Endothelial cell of hepatic sinusoid (primary cell): Measurements from ENCODE around the gene GAST.

ENCODE experiments used
- in situ Hi-C: cut with HindIII; loops from 2 replicates; pipeline ENCODE4 v1.10.0; 2017; ENCODE audit warnings: low sequenced_read_pairs

GAST gene

DNA sequence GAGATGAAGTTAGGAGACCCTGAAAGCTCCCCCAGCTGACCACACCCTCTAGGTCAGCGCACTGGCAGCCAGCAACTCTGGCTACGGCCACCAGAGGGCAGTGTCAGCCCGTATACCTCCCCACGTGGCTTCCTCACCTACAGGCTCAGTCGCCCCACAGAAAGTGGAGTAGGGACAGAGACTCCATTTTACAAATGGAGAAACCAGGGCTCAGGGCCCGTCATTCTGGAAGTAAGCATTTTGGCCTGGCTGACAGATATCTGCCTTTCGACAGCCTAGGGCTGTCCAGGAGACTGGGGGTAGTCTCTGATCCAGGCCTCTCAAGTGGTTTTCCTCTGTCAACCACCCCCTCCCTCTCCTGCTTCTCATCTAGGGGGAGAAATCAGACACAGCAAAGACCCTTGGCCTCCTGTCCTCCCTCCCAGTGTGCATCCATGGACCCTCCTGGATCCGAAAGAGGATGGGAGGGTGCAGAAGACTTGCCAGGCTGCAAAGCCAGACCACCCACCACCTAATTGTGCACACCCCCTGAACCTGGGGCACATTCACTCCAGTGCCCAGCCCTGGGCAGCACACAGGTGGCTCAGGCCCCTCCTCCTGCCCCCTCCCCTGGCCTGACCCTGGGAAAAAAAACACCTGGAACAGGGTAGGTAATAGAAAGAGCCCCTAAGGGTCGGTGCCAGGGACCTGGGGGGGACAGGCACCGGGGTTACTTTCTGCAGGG lies 26.1 kb downstream of the GAST start:
- in situ Hi-C loops: no loop called here

DNA sequence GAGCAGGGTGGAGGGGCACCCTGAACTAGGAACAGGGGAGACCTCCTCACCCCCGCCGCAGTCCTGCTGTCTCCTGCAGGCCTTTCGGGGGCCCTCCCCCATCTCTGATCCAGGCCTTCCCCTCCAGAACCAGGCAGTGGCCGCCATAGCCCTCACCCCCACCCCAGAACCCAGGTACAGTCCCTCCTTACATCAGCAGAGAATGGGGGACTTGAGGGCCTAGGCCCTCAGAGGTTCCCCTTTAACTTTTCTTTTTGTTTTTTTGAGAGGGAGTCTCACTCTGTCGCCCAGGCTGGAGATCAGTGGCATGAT lies 26.6 kb downstream of the GAST start:
- in situ Hi-C loops: no loop called here

DNA sequence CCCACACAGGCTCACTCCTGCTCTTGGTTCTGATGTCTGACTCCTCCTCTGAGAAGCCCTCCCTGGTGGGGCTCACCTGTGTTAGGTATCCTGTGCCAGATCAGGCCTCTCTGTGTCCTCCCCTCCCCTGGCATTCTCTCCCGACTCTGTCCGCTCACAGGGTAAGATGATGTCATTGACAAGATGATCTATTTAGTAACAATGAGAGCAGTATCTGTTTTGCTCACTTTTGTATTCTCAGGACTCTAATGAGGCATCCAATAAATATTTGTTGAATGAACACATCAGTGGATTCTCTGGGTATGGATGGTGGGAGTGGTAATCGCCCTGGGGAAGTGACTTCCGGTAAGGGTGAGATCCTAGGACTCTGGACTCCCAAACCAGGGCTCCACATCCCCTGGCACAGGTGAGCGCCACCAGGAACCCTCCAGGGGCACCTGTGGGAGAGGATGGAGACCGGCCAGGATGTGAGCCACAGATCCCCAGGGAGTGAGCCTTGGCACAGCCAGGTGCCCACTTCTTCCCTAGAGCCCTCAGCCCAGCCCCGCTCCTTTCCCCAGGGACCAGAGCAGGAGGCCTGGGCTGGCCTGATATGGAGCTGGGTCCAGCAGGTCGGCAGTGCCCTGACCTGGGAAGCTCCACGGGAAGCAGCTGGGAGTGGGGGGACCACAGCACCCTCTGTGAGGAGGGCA lies 27.7 kb downstream of the GAST start:
- in situ Hi-C loops: loop anchor here (5.0 kb wide), 1 partner anchor 33 kb away; no protein-coding TSS in a partner anchor

DNA sequence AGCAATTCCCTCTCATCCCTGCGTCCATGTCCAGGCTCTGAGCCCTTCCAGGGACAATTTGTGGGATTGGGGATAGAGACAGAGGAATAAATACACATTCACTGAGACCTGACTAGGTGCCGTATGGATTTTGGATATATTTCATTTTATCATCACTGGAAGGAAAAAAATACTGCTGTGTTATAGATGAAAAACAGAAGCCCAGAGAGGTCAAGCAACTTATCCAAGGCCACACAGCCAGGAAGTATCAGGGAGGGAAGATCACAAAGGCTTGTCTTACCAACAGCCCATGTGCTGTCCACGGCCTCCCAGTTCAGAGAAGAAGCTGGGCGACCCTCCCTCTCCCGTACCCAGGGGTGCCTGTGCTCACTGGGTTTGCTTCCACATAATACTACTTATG lies 28.4 kb downstream of the GAST start:
- in situ Hi-C loops: loop anchor here (5.0 kb wide), 1 partner anchor 33 kb away; no protein-coding TSS in a partner anchor

DNA sequence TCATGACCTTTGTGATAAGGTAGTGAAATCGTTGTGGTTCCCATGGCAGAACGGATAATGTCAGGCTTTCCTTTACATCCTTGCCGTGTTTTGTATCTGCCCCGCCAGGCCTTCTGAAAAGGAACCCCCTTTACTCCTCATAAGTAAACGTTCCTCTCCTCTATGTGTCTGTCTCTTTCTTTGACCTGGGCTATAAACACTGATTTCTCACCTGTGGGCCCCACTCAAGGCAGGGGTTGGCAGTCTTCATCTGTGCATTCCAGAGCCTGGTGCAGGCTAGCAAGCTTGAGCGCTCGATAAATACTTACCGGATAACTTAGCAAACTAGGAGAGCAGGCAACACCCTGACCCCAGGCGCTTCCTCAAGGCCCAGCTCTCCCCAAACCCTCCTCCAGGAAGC lies 29.6 kb downstream of the GAST start:
- in situ Hi-C loops: loop anchor here (5.0 kb wide), 1 partner anchor 34 kb away; no protein-coding TSS in a partner anchor

DNA sequence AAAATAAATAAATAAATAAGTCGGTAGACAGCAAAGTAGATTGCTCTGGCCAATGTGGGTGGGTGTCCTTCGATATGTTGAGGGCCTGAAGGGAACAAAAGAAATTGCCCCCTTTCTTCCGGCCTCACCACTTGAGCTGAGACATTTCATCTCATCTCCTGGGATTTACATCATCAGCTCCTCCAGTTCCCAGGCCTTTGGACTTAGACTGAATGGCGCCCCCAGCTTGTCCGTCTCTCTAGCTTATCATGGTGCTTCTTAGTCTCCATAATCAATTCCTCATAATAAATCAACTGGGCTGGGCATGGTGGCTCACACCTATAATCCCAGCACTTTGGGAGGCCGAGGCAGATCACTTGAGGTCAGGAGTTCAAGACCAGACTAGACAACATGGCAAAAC lies 36.1 kb downstream of the GAST start:
- in situ Hi-C loops: no loop called here

DNA sequence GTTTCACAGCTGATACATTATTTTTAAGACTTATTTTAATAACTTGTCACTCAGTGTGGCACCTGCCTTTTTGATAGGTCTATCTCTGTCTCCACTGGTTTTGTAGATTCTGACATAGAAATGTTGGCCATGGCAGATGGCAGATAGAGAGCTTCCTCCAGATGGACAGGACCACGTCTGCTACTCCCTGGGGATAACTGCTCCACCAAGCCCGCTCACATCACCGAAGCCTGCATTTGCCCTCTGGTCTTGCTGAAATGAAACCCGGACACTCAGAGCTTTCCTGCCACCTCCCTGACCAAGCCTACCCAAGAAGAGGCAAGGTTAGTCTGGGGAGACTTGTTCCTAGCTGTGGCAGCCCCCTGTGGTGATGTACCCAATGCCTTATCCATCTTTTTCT lies 38.7 kb downstream of the GAST start:
- in situ Hi-C loops: no loop called here

DNA sequence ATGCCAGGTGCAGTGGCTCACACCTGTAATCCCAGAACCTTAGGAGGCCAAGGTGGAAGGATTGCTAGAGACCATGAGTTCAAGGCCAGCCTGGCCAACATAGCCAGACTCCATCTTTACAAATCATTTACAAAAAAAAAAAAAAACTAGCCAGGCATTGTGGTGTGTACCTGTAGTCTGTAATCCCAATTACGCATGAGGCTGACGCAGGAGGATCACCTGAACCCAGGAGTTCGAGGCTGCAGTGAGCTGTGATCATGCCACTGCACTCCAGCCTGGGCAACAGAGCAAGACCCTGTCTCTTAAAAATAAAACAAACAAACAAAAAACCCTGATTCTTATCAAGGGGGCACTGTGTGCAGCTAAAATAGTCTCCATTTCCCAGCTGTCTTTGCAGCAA lies 39.2 kb downstream of the GAST start:
- in situ Hi-C loops: no loop called here

DNA sequence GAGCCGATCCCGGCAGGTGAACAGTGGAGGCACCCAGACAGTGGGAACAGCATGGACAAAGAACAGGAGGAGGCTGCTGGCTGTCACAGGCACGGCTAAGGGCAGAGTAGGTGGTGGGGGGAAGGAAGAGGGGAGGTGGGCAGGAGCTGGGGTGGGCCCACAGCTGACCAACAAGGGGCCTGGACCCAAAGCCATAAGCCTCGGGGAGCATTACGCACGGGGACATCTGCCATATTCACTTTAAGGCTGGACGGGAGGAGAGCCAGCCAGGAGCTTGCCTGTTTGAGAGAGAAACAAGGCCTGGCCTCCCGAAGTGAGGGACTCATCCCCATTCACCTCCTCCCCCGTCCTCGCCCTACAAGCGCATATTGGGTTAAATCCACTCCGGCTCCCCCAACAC lies 41.9 kb downstream of the GAST start:
- in situ Hi-C loops: no loop called here

DNA sequence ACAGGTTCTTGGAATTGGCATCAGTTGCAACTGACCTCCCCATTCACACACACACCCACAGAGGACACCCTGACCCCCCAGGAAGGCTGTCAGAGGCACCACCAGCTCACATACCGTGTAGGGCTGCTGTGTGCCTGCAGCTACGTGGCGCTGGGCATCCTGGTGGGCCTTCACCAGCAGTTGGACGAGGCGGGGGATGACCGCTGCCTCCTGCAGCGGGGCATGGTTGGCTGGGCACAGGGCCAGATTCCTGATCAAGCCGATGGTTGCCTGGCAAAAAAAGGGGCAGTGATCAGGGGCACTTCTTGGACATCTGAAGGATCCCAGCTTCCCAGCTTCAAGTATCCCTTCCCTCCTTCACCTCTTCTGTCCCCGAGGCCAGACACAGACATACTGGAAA lies 46.5 kb downstream of the GAST start:
- in situ Hi-C loops: loop anchor here (5.0 kb wide), 1 partner anchor 49 kb away; no protein-coding TSS in a partner anchor

DNA sequence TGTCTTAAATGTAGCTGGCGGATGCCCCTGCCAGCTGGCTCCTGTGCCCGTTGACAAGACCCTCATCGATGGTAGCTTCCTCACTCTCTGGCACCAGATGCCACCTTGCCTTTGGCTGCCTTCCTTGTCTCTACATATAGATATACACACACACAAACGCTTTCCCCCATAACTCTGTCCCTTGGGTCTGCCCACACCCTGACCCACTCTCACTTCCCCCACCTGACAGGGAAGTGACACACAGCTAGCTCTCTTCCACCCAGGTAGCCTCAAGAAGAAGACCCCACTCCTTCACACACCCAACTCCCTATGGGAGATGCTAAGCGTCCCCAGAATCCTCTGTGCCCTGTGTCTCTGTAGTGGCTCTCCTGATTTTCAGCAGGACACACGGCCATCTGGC lies 48.7 kb downstream of the GAST start:
- in situ Hi-C loops: no loop called here

DNA sequence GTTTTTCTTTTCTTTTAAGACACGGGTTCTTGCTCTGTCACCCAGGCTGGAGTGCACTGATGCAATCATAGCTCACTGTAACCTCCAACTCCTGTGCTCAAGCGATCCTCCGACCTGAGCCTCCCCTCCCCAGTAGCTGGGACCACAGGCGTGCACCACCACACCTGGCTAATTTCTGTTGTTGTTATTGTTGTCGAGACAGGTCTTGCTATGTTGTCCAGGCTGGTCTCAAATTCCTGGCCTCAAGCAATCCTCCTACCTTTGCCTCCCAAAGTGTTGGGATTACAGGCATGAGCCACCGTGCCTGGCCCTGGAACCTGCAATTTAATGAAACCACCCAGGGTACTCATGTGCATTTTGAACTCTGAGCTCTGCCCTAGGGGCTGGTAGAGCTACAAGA lies 50.3 kb downstream of the GAST start:
- in situ Hi-C loops: no loop called here

DNA sequence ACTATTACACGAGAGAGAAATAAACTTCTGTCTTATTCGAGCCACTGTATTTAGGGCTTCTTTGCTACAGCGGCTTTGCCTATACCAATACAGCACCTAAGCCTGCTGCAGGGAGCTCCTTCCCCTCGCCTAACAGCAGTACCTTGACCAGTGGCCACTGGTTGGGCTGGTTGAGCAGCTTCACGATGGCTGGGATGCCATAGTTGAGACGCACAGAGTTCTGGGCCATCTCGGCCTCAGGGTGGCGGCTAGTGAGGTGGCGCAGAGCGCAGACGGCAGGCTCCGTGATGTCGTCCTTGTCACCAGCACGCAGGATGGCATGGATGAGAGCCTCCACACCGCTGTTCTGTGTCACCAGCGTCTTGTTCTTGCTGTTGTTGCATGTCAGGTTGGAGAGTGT lies 50.7 kb downstream of the GAST start:
- in situ Hi-C loops: no loop called here

DNA sequence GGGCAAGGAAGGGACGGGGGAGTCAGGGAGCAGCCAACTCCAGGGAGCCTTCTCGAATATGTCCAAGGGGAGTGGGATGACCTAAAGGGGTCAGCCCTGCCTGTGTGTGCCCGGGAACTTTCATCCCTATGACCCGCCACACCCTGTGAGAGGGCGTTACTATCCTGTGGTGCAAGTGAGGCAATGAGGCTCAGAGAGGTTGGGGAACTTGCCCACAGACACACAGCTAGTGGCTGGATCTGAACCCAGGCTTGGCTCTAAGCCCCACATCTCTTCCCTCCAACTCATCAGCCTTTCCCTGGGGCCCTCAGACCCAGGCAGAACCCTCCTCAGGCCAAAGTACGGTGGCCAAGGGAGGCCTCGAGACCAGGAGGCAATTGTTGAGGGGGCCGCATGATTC lies 51.2 kb downstream of the GAST start:
- in situ Hi-C loops: no loop called here
